Esophagus muscularis mucosa (tissue), 4 donors: Measurements from ENCODE around the gene ICAM1. TPM values are rescaled to one million over a fixed set of nuclear protein-coding genes. Genes with fewer than 3 reads are reported as not detected.

Experiments
- DNase-seq: peaks from one replicate; pipeline ENCODE4 v3.0.0-alpha.2; 2017; ENCODE audit errors: extremely low spot score
- H3K27ac ChIP-seq, 4 donors: fragments of 200-600 bp; sonication (generic); replicated peaks in 1 of 4; 1 replicate in 3 of 4; 2 replicates in 1 of 4; pipeline ENCODE4 v1.5.1; 2016 to 2019; ENCODE audit warnings: mild to moderate bottlenecking in 1 of 4
- H3K27me3 ChIP-seq, 4 donors: fragments of 200-600 bp; sonication (generic); one replicate each; pipeline versions ENCODE4 v1.5.1 to v1.6.0; 2016 to 2019
- H3K36me3 ChIP-seq, 4 donors: fragments of 200-600 bp; sonication (generic); one replicate each; pipeline ENCODE4 v1.5.1; 2016 to 2019
- H3K4me1 ChIP-seq, 4 donors: fragments of 200-600 bp; sonication (generic); one replicate each; pipeline ENCODE4 v1.5.1; 2016 to 2019
- H3K4me3 ChIP-seq, 4 donors: fragments of 200-600 bp; sonication (generic); 1 replicate in 2 of 4; 2 replicates in 2 of 4; pipeline ENCODE4 v1.5.1; 2016 to 2019; ENCODE audit warnings: mild to moderate bottlenecking in 4 of 4, moderate library complexity in 1 of 4
- H3K9me3 ChIP-seq, 4 donors: fragments of 200-600 bp; sonication (generic); 1 replicate in 3 of 4; 2 replicates in 1 of 4; pipeline ENCODE4 v1.5.1; 2016 to 2019
- EP300 ChIP-seq: sonication (generic); formaldehyde crosslinking; IDR thresholded peaks from one replicate; pipeline ENCODE4 v1.6.1; 2017; ENCODE audit warnings: antibody characterized with exemption
- POLR2A ChIP-seq: fragments of 450-650 bp; IDR thresholded peaks from one replicate; pipeline ENCODE4 v1.6.1; 2017; ENCODE audit warnings: antibody characterized with exemption, moderate library complexity, mild to moderate bottlenecking, low read depth
- POLR2AphosphoS5 ChIP-seq, 2 donors: sonication (generic); formaldehyde crosslinking; IDR thresholded peaks; one replicate each; pipeline ENCODE4 v1.6.1; 2017; ENCODE audit warnings: antibody characterized with exemption in 2 of 2
- WGBS: methylation state at CpG from one replicate; pipeline ENCODE4 v1.1.5; 2018; 5-methylcytosine and 5-hydroxymethylcytosine counted together
- intact Hi-C: fragments of 100-400 bp; cut with DNase I; formaldehyde crosslinking; loops from one replicate; pipeline ENCODE4 v1.15.1; 2023
- total RNA-seq, 4 donors: library from RNA; depleted of rRNA; stranded (reverse); fragments of >200 nt; gene quantifications; one replicate each; pipeline versions ENCODE4 v1.1.0 to v1.2.1, GENCODE V29; 2016
- TF ChIP-seq, protein P1 (sequence below), 3 experiments: fragments of 200-600 bp in 2 of 3; fragments of 450-650 bp in 1 of 3; sonication (generic) in 2 of 3; IDR thresholded peaks; one replicate each; pipeline ENCODE4 v1.5.1; 2017 to 2019; ENCODE audit warnings: antibody characterized with exemption in 3 of 3, mild to moderate bottlenecking in 2 of 3, moderate library complexity in 1 of 3

The ICAM1 gene
- total RNA-seq, 4 donors from 2014 or later: 15.8 to 63.5 (median 18.4) TPM

DNA sequence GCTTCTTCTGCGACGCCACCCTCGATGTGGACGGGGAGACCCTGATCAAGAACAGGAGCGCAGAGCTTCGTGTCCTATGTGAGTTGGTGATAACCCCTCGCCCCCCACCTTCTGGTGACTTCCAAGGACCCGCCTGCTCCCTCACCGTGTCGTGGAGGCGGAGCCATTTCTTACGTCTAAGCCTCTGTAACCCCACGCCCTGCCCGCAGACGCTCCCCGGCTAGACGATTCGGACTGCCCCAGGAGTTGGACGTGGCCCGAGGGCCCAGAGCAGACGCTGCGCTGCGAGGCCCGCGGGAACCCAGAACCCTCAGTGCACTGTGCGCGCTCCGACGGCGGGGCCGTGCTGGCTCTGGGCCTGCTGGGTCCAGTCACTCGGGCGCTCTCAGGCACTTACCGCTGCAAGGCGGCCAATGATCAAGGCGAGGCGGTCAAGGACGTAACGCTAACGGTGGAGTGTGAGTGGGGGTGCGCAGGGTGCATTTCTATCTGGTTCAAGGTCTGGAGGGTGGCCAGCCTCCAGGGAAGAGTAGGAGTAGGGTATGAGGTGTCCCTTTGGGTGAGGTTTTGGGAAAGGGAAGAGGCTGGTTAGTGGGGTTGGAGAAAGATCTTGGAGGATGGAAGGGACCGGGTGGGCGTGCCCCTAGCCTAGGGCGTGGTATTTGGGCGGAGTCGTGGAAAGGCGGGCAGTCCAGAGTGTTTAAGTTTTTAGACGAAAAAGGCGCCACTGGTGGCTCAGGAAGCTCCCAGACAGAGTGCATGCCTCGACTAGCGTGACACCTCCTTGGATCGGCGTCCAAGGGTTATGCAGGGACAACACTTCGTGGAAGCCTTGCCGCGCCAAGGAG lies 22.1 kb downstream of the ICAM1 start:
- intact Hi-C loops: no loop called here
- no peak for DNase-seq

DNA sequence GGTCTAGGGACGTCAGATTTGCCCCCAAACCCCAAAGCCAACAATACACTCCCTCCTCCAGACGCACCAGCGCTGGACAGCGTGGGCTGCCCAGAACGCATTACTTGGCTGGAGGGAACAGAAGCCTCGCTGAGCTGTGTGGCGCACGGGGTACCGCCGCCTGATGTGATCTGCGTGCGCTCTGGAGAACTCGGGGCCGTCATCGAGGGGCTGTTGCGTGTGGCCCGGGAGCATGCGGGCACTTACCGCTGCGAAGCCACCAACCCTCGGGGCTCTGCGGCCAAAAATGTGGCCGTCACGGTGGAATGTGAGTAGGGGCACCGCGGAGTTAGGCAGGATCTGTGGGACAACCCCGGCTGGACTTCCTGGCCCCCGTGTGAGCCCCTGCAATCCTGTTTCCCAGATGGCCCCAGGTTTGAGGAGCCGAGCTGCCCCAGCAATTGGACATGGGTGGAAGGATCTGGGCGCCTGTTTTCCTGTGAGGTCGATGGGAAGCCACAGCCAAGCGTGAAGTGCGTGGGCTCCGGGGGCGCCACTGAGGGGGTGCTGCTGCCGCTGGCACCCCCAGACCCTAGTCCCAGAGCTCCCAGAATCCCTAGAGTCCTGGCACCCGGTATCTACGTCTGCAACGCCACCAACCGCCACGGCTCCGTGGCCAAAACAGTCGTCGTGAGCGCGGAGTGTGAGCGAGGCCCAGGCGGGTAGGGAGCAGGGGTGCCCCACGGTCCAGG lies 22.9 kb downstream of the ICAM1 start:
- WGBS: 32% methylated on average over 33 of the region's 49 CpGs
- Histone ChIP-seq H3K4me3 (no peak overlapping the region), H3K27me3 (peaks cover 16 to 100% (median 82%) of the 10 kb centered on the region in 4 donors), H3K36me3 (no peaks in the 10 kb centered on the region), H3K4me1 (peaks cover 46 to 75% (median 71%) of the 10 kb centered on the region in 4 donors), H3K9me3 (no peaks in the 10 kb centered on the region), H3K27ac (no peak overlapping the region)
- TF ChIP-seq POLR2AphosphoS5 (IDR thresholded peaks at IDR 0.05): no peak
- TF ChIP-seq, protein P1, sequence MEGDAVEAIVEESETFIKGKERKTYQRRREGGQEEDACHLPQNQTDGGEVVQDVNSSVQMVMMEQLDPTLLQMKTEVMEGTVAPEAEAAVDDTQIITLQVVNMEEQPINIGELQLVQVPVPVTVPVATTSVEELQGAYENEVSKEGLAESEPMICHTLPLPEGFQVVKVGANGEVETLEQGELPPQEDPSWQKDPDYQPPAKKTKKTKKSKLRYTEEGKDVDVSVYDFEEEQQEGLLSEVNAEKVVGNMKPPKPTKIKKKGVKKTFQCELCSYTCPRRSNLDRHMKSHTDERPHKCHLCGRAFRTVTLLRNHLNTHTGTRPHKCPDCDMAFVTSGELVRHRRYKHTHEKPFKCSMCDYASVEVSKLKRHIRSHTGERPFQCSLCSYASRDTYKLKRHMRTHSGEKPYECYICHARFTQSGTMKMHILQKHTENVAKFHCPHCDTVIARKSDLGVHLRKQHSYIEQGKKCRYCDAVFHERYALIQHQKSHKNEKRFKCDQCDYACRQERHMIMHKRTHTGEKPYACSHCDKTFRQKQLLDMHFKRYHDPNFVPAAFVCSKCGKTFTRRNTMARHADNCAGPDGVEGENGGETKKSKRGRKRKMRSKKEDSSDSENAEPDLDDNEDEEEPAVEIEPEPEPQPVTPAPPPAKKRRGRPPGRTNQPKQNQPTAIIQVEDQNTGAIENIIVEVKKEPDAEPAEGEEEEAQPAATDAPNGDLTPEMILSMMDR (IDR thresholded peaks at IDR 0.05): no peak
- TF ChIP-seq EP300: no peak
- no peak for TF ChIP-seq POLR2A
- intact Hi-C loops: no loop called here
- no peak for DNase-seq

More for the DNA sequence above, 22.1 kb downstream of the ICAM1 start:
- Histone ChIP-seq H3K4me1 (peaks cover 53 to 82% (median 78%) of the 10 kb centered on the region in 4 donors), H3K9me3 (no peaks in the 10 kb centered on the region), H3K4me3 (peak overlapping the region; percentile 39 to 60 (median 47)), H3K27ac (peak overlapping the region in 1 of 4 donors; percentile 30), H3K27me3 (peaks cover 16 to 100% (median 89%) of the 10 kb centered on the region in 4 donors), H3K36me3 (no peaks in the 10 kb centered on the region)
- no peak for TF ChIP-seq POLR2AphosphoS5 (IDR thresholded peaks at IDR 0.05)
- no peak for TF ChIP-seq EP300
- no peak for TF ChIP-seq POLR2A
- TF ChIP-seq, protein P1 (IDR thresholded peaks at IDR 0.05): no peak
- 20% methylated on average over 25 of the region's 56 CpGs for WGBS

DNA sequence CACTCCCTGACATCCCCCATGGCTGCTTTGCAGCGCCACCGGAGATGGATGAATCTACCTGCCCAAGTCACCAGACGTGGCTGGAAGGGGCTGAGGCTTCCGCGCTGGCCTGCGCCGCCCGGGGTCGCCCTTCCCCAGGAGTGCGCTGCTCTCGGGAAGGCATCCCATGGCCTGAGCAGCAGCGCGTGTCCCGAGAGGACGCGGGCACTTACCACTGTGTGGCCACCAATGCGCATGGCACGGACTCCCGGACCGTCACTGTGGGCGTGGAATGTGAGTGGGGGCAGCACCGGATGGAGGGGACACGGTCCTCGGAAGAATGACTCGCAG lies 23.4 kb downstream of the ICAM1 start:
- peaks cover 16 to 99% (median 76%) of the 10 kb centered on the region in 4 donors for H3K27me3 ChIP-seq
- no peaks in the 10 kb centered on the region for H3K9me3 ChIP-seq
- H3K4me3 ChIP-seq: no peak overlapping the region
- no peaks in the 10 kb centered on the region for H3K36me3 ChIP-seq
- H3K4me1 ChIP-seq: peaks cover 41 to 70% (median 65%) of the 10 kb centered on the region in 4 donors
- no peak for TF ChIP-seq POLR2AphosphoS5 (IDR thresholded peaks at IDR 0.05)
- no peak for TF ChIP-seq EP300
- no peak for TF ChIP-seq POLR2A
- TF ChIP-seq, protein P1 (IDR thresholded peaks at IDR 0.05): no peak
- intact Hi-C loops: no loop called here
- no peak overlapping the region for H3K27ac ChIP-seq
- DNase-seq: no peak
- WGBS: 25% methylated on average over 11 of the region's 25 CpGs

DNA sequence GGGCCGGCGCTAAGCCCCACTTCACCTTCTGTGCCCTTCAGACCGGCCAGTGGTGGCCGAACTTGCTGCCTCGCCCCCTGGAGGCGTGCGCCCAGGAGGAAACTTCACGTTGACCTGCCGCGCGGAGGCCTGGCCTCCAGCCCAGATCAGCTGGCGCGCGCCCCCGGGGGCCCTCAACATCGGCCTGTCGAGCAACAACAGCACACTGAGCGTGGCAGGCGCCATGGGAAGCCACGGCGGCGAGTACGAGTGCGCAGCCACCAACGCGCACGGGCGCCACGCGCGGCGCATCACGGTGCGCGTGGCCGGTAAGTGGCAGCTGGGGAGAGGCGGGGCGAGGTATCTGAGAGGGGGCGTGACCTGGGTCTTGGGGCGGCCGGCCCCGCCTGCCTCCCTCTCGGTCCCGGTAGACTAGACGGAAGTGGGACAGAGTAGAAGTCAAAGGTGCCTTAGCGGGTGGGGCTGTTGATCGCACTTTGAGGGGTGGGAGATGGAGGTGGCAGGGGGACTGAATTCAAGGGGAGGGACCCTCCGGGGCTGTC lies 24.5 kb downstream of the ICAM1 start:
- peak overlapping the region; percentile 25 to 47 (median 34) for H3K4me3 ChIP-seq
- peaks cover 16 to 99% (median 66%) of the 10 kb centered on the region in 4 donors for H3K27me3 ChIP-seq
- H3K9me3 ChIP-seq: no peaks in the 10 kb centered on the region
- H3K4me1 ChIP-seq: peaks cover 31 to 60% (median 55%) of the 10 kb centered on the region in 4 donors
- DNase-seq: no peak
- H3K27ac ChIP-seq: no peak overlapping the region
- TF ChIP-seq, protein P1 (IDR thresholded peaks at IDR 0.05): no peak
- no peak for TF ChIP-seq POLR2A
- no peak for TF ChIP-seq EP300
- TF ChIP-seq POLR2AphosphoS5 (IDR thresholded peaks at IDR 0.05): no peak
- intact Hi-C loops: no loop called here
- WGBS: under 1% methylated on average over 29 of the region's 48 CpGs
- no peaks in the 10 kb centered on the region for H3K36me3 ChIP-seq
